HepG2 (cell line): ENCODE measurements around the gene FMO3.

Experiments used
- CEBPB ChIP-seq: IDR thresholded peaks from 2 replicates; pipeline ENCODE4 v1.6.1; 2011; ENCODE audit warnings: low read depth, low read length, improper control_type of control experiment, borderline replicate concordance
- HCFC1 ChIP-seq: fragments of 150-350 bp; IDR thresholded peaks from 2 replicates; pipeline ENCODE4 v1.6.1; 2014; ENCODE audit warnings: low read depth, low read length
- NFYB ChIP-seq: sonication (generic); formaldehyde crosslinking; IDR thresholded peaks from 2 replicates; pipeline ENCODE4 v1.4.0; 2020; ENCODE audit warnings: missing genetic modification reagents
- NR2C2 ChIP-seq: sonication (generic); formaldehyde crosslinking; IDR thresholded peaks from 2 replicates; pipeline ENCODE4 v1.4.0; 2020; ENCODE audit warnings: missing genetic modification reagents, mild to moderate bottlenecking, moderate library complexity, borderline replicate concordance
- ONECUT2 ChIP-seq: sonication (generic); formaldehyde crosslinking; IDR thresholded peaks from 2 replicates; pipeline ENCODE4 v1.4.0; 2020; ENCODE audit warnings: missing genetic modification reagents
- SMC3 ChIP-seq: IDR thresholded peaks from 2 replicates; pipeline ENCODE4 v1.6.1; 2011; ENCODE audit warnings: low read length, improper control_type of control experiment
- TARDBP ChIP-seq: sonication (generic); formaldehyde crosslinking; IDR thresholded peaks from 2 replicates; pipeline ENCODE4 v1.8.0; 2022; ENCODE audit warnings: mild to moderate bottlenecking, missing genetic modification reagents
- ZNF12 ChIP-seq: sonication (generic); formaldehyde crosslinking; IDR thresholded peaks from 2 replicates; pipeline ENCODE4 v1.5.0; 2020; ENCODE audit warnings: missing genetic modification reagents
- ZNF776 ChIP-seq: sonication (generic); formaldehyde crosslinking; IDR thresholded peaks from 2 replicates; pipeline ENCODE4 v1.4.0; 2020; ENCODE audit warnings: mild to moderate bottlenecking, missing genetic modification reagents
- TF ChIP-seq, protein P1 (sequence below): IDR thresholded peaks from 2 replicates; pipeline ENCODE4 v1.6.1; 2012; ENCODE audit warnings: inconsistent platforms
- TF ChIP-seq, protein P2 (sequence below): sonication (generic); formaldehyde crosslinking; IDR thresholded peaks from 2 replicates; pipeline ENCODE4 v1.5.0; 2020; ENCODE audit warnings: mild to moderate bottlenecking, missing genetic modification reagents, moderate library complexity

DNA sequence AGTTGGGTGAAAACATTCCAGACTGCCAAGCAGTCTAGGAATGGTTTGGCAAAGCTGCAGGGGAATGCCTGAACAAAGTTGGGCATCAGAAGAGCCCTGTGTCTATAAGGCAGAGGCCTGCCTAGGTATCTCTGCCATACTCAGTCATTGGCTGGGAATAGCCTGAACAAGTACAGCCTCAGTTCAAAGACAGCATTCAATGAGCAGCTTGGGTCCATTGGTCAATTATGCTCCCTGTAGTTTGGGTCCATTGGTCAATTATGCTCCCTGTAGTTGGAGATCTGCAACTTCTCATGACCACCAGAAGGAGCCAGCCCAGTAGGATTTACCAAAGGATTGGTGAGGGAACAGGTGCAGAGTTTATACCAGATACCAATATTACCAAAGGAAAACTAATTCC is 31.6 kb downstream of the FMO3 start:
- TF ChIP-seq TARDBP (CRISPR knock-in tag), result no peak
- TF ChIP-seq, protein P1, sequence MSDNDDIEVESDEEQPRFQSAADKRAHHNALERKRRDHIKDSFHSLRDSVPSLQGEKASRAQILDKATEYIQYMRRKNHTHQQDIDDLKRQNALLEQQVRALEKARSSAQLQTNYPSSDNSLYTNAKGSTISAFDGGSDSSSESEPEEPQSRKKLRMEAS, result no peak
- no peak for TF ChIP-seq NR2C2 (CRISPR knock-in tag)
- no peak for TF ChIP-seq ONECUT2 (CRISPR knock-in tag)
- TF ChIP-seq ZNF12 (CRISPR knock-in tag), result no peak
- TF ChIP-seq HCFC1, result no peak
- no peak for TF ChIP-seq NFYB (CRISPR knock-in tag)
- TF ChIP-seq CEBPB, result no peak
- no peak for TF ChIP-seq SMC3
- TF ChIP-seq, protein P2, sequence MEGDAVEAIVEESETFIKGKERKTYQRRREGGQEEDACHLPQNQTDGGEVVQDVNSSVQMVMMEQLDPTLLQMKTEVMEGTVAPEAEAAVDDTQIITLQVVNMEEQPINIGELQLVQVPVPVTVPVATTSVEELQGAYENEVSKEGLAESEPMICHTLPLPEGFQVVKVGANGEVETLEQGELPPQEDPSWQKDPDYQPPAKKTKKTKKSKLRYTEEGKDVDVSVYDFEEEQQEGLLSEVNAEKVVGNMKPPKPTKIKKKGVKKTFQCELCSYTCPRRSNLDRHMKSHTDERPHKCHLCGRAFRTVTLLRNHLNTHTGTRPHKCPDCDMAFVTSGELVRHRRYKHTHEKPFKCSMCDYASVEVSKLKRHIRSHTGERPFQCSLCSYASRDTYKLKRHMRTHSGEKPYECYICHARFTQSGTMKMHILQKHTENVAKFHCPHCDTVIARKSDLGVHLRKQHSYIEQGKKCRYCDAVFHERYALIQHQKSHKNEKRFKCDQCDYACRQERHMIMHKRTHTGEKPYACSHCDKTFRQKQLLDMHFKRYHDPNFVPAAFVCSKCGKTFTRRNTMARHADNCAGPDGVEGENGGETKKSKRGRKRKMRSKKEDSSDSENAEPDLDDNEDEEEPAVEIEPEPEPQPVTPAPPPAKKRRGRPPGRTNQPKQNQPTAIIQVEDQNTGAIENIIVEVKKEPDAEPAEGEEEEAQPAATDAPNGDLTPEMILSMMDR (CRISPR knock-in tag), result no peak
- TF ChIP-seq ZNF776 (CRISPR knock-in tag), result no peak
